GM19397 (cell line): ENCODE data around the gene CLCA2.

ENCODE experiments used
- ATAC-seq: cut with Tn5 transposase; IDR thresholded peaks from one replicate; pipeline ENCODE4 v1.9.1; 2021; ENCODE audit warnings: mild to moderate bottlenecking, moderate library complexity; ENCODE audit not compliant: unreplicated experiment

Gene CLCA2, protein sequence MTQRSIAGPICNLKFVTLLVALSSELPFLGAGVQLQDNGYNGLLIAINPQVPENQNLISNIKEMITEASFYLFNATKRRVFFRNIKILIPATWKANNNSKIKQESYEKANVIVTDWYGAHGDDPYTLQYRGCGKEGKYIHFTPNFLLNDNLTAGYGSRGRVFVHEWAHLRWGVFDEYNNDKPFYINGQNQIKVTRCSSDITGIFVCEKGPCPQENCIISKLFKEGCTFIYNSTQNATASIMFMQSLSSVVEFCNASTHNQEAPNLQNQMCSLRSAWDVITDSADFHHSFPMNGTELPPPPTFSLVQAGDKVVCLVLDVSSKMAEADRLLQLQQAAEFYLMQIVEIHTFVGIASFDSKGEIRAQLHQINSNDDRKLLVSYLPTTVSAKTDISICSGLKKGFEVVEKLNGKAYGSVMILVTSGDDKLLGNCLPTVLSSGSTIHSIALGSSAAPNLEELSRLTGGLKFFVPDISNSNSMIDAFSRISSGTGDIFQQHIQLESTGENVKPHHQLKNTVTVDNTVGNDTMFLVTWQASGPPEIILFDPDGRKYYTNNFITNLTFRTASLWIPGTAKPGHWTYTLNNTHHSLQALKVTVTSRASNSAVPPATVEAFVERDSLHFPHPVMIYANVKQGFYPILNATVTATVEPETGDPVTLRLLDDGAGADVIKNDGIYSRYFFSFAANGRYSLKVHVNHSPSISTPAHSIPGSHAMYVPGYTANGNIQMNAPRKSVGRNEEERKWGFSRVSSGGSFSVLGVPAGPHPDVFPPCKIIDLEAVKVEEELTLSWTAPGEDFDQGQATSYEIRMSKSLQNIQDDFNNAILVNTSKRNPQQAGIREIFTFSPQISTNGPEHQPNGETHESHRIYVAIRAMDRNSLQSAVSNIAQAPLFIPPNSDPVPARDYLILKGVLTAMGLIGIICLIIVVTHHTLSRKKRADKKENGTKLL

DNA sequence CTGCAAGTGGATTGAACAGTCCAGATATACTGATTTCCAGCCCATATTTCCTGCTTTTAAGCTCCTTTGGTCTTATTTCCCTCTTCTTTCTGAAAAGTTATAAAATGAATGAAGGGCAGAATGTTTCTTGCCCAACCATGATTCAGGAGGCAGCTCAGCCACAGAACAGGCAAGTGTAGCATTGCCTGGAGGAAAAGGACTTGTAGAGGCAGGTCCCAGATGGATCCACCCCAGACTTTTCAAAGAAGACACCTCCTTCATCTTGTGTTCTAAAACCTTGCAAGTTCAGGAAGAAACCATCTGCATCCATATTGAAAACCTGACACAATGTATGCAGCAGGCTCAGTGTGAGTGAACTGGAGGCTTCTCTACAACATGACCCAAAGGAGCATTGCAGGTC, at the start of gene CLCA2:
CLCA2 (plus strand) TSS at position 299 of the 400 bp plus-strand sequence; CDS start at position 376, 77 bp downstream.
- ATAC-seq, result no peak

DNA sequence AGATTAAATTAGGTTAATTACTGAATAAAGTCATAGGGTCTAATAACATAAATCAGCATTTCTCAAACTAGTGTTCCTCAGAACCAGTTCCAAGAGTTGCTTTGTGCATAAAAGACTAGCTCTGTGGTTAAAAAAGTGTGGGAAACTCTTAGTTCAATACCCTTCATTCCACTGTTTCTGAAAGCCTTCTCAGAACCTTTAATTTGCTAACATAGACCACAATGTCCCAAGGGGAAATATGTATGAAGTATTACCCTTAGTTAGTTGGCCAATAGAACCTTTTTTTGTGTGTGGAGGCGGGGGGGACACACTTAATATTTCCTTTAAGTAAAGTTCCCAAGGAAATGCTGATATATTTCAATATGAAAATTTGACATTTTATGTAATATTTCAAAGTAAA, 48.3 kb upstream of the CLCA2 start:
- no peak for ATAC-seq

DNA sequence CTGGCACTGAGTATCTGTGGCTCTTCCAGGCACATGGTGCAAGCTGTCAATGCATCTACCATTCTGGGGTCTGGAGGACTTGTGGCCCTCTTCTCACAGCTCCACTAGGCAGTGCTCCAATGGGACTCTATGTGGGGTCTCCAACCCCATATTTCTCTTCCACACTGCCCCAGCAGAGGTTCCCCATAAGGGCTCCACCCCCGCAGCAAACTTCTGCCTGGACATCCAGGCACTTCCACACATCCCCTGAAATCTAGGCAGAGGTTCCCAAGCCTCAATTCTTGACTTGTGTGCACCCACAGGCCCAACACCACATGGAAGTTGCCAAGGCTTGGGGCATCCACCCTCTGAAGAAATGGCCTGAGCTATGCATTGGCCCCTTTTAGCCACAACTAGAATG, 46.6 kb upstream of the CLCA2 start:
- no peak for ATAC-seq

DNA sequence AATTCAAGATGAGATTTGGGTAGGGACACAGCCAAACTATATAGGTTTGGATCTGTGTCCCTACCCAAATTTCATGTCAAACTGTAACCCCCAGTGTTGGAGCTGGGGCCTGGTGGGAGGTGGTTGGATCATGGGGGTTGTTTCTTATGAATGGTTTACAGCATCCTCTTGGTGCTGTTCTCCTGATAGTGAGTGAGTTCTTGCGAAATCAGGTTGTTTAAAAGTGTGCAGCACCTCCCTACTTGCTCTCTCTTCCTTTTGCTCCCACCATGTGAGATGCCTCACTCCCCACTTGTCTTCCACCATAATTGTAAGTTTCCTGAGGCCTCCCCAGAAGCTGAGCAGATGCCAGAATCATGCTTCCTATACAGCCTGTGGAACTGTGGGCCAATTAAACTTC, 45.2 kb upstream of the CLCA2 start:
- ATAC-seq, result no peak

DNA sequence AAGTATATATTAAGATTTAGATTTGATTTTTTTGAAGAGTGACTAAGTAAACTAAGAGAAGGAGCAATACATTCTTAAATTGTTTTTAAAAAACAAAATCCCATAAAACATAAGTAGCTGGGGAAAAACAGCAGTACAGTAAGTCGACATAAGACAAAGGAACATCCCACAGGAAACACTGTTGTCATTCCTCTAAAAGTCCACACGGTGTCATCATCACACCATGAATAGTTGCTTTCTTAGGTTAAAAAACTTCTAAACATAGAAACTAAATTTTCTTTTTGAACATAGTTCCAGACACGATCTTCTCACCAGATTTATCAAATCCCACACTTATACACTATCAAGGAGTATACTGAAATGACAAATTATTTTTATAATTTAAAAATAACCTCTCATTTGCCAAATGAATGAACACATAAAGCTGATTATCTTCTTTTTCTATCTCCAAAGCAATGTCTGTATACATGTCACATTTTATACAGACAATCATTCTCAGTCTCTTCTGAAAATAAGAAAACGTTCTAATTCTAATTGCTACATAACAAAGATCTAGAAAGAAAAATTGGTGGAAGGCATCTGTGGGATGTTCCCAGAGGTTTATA, 43.6 kb upstream of the CLCA2 start:
- ATAC-seq, result no peak

DNA sequence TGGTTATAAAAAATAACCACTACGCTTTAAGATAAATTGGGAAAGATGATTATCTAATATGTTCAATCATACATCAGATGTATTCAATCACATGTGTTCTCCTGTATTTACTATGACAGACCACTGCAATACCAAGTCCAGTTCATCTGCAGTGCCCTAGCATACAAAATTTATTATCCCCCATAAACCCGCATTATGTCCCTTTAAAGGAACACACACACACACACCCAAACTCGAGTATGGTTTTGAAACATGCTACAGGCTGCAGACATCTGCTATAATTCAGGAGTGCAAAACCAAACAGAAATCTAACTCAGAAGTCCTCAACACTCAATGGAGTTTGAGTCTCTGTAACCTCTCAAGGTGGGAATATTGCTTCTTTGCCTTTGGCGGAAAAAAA, 42.7 kb upstream of the CLCA2 start:
- ATAC-seq, result no peak

DNA sequence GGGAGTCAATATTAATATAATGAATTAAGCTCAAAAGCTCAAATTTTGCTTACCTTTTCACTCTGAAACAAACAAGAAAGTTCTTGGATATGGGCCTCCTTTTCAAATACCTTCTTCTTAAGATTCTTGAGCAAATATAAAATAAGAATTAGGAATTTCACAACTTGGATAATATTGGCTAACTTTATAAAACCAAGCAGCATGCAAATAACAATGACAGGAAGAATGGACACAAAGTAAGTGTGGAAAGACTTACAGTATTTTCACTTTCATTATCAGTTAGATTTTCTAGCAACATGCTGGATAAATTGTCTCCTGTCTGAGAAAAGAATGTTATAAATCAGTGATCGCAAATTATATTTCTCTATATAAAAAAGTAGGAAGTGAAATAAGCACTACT, 41.1 kb upstream of the CLCA2 start:
- ATAC-seq, result no peak

DNA sequence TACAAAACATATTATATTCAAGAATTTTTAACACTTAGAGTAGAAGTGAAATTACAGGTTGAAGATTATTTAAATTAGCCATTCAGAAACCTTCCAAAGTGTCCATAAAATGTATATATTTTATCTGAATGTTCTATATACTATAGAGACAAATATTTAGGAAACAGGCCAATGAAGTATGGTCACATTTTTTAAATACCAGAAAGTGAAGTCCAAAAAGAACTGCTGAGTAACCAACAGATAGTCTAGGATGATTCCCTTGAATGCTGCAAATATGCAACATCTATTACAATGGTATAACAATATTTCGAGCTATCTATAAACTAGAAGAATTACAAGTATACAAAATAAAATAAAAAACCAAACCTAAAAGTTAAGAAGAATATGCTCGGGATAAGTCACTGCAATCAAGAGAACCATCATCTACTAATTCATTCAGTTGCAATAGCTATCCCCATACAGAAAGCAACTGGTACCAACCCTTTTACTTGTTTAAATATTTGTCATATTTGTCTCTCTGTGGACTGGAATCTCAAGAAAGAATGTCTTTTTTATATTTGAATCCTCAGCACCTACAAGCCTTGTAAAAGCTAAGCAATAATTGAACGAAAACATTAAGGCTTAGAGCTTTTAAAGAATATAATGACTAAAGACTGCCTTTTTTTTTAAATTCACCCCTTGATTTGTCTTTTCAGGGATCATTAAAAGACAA, 35.9 kb upstream of the CLCA2 start:
- ATAC-seq, result no peak

DNA sequence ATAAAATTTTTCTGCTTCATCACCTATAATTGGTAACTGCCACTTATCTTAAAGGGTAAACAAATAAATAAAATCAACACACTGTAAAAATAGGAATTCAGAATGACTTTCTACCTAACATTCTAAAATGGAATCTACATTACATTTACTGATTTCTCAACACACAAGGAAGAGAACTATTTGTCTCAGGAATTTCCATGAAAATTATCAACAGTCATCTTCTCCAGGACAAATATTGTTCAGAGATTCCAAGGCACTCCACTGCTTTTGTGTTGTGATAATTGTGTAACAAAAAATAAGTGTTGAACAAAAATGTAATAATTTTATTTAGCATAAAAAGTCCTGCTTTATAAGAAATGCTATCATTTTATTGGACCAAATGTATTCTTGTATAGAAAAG, 35.2 kb upstream of the CLCA2 start:
- ATAC-seq, result no peak

DNA sequence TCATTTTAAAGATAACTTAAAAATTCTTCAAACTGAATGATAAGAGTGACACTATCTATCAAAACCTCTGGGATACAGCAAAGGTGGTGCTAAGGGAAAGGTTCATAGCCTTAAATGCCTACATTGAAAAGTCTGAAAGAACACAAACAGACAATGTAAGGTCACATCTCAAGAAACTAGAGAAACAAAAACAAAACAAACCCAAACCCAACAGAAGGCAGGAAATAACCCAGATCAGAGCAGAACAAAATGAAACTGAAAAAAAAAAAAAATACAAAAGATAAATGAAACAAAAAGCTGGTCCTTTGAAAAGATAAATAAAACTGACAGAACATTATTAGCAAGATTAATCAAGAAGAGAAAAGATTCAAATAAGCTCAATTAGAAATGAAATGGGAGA, 34.7 kb upstream of the CLCA2 start:
- peak; percentile 77 for ATAC-seq

DNA sequence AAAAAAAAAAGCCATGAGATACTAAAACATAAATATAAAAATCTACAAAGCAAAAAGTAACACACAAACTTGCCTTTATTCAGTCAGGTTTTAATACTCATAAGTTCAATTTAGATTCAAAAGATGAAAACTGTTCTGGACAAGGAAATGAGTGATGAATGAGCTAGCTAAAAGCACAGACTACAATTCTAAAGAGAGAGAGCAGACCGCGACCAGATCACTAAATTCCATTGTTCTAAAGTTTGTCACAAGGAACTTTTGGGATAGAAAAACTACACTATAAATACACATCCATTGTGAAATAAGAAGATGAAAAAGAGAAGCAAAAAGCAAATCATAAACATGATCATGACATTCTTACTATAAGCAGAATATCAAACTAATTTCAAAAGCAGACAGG, 29.6 kb upstream of the CLCA2 start:
- ATAC-seq, result no peak

DNA sequence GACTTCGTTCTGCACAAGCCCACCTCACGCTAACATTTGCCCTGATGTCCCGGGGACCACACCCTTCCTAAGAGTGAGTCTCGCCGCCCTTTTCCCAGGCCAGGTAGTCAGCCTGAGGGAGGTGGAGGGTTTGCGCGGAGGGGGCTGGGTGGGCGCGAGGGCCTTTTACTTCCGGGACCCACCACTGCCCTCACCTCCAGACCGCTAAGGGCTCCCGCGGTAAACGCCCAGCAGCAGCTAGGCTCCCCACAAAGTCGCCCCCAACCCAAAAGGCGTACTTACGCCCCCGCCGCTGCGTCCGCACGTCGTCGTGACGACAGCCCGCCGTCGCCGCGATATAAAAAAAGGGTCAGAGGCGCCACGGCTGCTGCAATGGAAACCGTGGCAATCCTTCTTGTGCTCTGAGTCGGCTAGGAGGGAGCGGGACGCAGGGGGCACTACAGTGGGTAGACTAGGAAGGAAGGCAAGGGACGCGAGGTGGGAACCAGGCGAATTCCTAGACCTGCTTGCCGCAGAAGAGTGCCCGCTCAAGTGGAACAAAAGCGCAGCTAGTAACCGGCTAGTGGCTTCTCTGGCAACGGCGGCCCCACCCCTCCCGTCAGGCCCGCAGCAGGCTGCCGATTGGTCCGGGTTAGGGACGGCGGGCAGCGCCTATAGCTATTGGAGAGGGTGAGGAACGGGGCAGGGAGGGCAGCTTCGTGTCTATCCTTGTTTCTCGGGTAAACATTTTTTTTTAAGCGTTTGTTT, 28.0 kb upstream of the CLCA2 start, which contains the start of gene ODF2L:
ODF2L (minus strand) TSS at position 573 of the 747 bp plus-strand sequence. CDS start 9,296 bp downstream, outside the sequence.
- peak; percentile 100 for ATAC-seq

DNA sequence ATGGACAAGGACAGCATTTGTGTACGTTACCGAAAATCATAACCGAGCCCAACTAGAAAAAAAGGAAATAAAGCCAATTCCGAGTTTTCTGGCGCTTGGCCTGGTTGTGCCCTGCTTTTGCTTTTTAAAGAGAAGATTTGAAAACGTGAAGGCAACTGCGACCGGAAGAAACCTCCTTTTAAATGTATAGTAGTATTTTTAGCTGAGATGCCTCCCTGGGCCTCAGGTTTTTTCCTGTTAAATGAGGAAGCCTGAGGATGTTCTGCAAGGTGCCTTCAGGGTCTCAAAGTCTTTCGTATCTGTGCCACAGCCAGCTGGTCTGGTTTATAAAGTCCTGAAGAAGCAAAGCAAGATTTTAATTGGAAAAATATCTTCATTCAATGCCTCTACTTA, 27.5 kb upstream of the CLCA2 start:
- peak; percentile 15 for ATAC-seq

DNA sequence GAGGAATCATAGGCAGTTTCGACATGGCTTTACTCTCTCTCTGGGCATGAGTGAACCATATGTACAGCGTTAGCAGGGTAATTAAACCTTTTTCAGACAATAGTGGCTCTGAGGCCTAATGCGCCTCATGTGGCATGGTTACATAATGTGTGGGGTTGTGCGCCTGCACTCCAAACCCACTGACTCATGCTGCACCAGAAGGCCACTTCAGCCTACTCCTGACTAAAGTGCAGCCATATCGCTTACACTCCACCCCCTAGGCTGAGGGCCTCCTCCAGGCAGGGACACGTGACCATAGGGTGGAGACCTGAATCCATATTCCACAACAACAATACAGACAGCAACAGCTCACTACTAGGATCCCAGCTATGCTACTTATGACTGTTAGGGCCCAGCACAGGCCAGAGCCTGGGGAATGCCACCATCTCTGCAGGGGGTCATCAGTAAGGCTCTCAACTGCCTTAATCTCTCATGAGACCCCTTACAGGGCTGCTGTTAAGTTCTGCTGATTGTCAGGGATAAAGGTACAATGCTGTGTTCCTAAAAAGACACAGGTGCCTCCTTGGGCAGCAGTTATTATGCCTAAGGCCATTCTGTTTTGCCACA, 14.5 kb upstream of the CLCA2 start:
- no peak for ATAC-seq

DNA sequence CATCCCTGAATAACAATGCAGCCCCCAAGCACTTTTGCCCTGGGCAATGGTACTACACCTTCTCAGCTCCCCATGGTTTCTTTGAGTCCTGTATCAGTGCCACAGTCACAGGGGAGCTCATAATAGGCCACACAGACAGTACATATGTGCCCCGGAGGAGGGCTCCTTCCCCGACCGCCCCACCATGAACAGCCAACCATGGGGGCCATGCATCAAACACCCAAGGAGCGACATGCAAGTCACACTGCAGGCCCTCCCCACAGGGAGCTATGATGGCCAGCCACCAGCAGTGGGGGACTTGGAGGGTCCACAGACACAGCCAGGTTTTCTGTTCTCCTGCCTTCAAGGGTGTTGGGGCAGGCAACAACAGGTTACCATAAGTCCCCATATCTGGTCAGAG, 13.1 kb upstream of the CLCA2 start:
- ATAC-seq, result no peak

DNA sequence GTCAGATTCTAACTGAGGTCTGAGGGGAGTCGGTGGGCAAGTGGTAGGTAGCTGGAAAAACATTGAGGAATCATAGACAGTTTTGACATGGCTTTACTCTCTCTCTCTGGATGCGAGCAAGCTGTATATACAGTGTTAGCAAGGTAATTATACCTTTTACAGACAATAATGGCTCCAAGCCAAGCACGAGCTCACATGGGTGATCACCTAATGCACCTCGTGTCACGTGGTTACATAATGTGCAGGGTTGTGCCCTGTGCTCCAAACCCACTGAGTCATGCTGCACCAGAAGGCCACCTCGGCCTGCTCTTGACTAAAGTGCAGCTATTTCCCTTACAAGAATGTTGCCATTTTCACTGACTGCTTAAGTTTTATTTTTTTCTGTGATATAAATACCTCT, 7.6 kb upstream of the CLCA2 start:
- ATAC-seq, result no peak

DNA sequence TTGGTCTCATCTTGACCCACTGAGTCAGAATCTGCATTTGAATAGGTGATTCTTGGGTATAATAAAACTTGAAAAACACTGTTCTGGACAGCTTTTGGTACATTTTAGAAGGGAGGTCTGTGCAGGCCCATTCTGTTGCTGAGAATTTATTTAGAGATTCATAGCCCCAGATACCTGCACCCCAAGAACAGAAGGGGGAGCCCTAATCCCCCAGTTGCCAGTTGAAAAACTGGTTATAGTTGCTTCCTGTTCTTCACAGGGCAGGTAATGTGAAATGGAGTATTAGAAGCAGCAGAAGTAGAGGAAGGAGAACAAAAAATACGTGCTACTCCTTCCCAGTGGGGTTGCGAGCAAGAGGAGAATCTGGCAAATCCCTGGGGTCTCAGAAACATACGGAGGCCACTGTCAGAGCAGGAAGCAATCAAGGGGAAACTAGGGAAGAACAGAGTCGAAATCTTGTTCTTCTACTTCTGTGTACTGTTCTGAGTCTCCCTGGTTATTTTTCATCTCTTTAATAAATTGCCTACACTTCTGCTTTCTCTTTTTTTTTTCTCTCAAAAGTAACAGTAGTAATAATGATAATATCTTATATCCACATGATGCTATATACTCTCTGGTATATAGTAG, 4.6 kb upstream of the CLCA2 start:
- peak; percentile 79 for ATAC-seq

DNA sequence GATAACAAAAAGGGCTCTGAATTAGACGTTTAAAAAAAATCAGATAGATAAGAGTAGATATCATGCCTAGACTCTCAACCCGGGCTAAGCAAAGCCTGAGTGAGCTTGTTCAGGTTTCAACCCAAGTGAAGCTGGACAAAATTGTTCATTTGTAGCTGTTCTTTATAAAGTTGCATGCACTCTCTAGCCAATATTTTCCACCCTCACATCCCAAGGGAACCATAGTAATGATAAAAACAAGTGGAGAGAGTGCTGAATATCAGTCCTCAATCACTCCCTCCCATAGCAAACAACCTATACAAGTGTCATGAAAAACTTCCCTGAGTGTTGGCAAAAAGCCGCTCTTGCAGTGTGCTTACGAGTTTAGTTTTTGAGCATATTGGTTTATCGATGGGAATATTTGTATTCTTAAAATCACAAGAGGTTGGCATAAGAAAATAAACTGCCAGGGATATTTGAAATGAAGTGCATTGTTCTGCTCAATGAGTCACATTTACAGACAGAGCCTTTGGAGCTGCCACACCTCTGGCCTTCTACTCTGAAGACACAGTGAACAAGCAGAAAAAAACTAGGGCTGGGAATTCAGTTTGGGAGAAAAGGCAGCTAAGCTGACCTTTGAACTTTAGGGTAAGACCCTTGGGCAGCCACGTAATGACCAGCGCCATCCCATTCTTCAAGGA, 2.2 kb upstream of the CLCA2 start:
- ATAC-seq, result no peak

DNA sequence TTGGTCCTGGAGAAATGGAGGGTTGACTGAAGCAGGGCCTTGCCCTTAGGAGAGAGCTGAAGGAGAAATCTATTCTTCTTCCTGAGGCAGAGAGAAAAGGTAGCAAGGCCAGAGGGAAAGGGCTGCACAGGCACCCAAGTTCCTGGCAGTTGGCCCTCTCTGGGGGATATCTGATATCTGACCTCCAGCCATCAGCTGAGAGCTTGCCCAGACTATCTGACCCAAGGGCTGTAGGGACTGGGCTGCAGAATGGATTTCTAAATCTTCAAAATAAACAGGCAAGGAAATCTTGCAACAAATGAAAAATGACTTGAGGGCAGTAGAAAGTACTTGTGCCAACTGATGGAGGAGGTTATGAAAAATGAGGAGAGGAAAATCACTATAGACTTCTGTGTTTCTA, 498 bp upstream of the CLCA2 start:
- ATAC-seq, result no peak
